ENCODE results near the gene ALDH2.
A peak's percentile ranks its signal among the peaks of the same experiment; 100 is the strongest.

The ALDH2 gene

GRCh38 chr12:111841750-111842555, 75.2 kb downstream of the ALDH2 start, which contains the start of gene MAPKAPK5:
Gene MAPKAPK5 (plus strand): TSS chr12:111842228. CDS start chr12:111842734, 506 bp downstream.
- Histone ChIP-seq H3K27me3 (ENCODE audit: control insufficient read depth, insufficient read depth, low read length) (no peaks in the 10 kb centered on the region), H3K4me3 (ENCODE audit: low read length) (peak within 1 kb of the TSS; percentile 95), H3K9ac (ENCODE audit: low read length) (peak within 1 kb of the TSS; percentile 93), H3K4me1 (ENCODE audit: control insufficient read depth, insufficient read depth, low read length) (peaks cover 8% of the 10 kb centered on the region), H3K36me3 (ENCODE audit: control insufficient read depth, insufficient read depth, low read length) (peaks cover 3% of the 10 kb centered on the region), H3K27ac (ENCODE audit: low read depth, low read length) (peak within 1 kb of the TSS; percentile 94)

GRCh38 chr12:111842556-111843396, 76.0 kb downstream of the ALDH2 start:
- no peaks in the 10 kb centered on the region for H3K27me3 ChIP-seq (ENCODE audit: control insufficient read depth, insufficient read depth, low read length)
- H3K27ac ChIP-seq (ENCODE audit: low read depth, low read length): peak overlapping the region; percentile 94
- peak overlapping the region; percentile 28 for H3K9ac ChIP-seq (ENCODE audit: low read length)
- peaks cover 3% of the 10 kb centered on the region for H3K36me3 ChIP-seq (ENCODE audit: control insufficient read depth, insufficient read depth, low read length)
- H3K4me3 ChIP-seq (ENCODE audit: low read length): peak overlapping the region; percentile 95
- H3K4me1 ChIP-seq (ENCODE audit: control insufficient read depth, insufficient read depth, low read length): peaks cover 8% of the 10 kb centered on the region

GRCh38 chr12:111846016-111846415, 79.3 kb downstream of the ALDH2 start:
- Histone ChIP-seq H3K27me3 (ENCODE audit: control insufficient read depth, insufficient read depth, low read length) (no peaks in the 10 kb centered on the region), H3K4me1 (ENCODE audit: control insufficient read depth, insufficient read depth, low read length) (peaks cover 4% of the 10 kb centered on the region), H3K27ac (ENCODE audit: low read depth, low read length) (no peak overlapping the region), H3K9ac (ENCODE audit: low read length) (no peak overlapping the region), H3K36me3 (ENCODE audit: control insufficient read depth, insufficient read depth, low read length) (peaks cover 4% of the 10 kb centered on the region), H3K4me3 (ENCODE audit: low read length) (no peak overlapping the region)

- Histone ChIP-seq H3K27ac (ENCODE audit: low read depth, low read length) (no peak overlapping the region), H3K36me3 (ENCODE audit: control insufficient read depth, insufficient read depth, low read length) (peaks cover 4% of the 10 kb centered on the region), H3K4me1 (ENCODE audit: control insufficient read depth, insufficient read depth, low read length) (no peaks in the 10 kb centered on the region), H3K27me3 (ENCODE audit: control insufficient read depth, insufficient read depth, low read length) (no peaks in the 10 kb centered on the region), H3K4me3 (ENCODE audit: low read length) (no peak overlapping the region), H3K9ac (ENCODE audit: low read length) (no peak overlapping the region)
Measured at GRCh38 chr12:111850526-111850925, 83.8 kb downstream of the ALDH2 start.

GRCh38 chr12:111858186-111858585, 91.5 kb downstream of the ALDH2 start:
- Histone ChIP-seq H3K36me3 (ENCODE audit: control insufficient read depth, insufficient read depth, low read length) (no peaks in the 10 kb centered on the region), H3K27me3 (ENCODE audit: control insufficient read depth, insufficient read depth, low read length) (no peaks in the 10 kb centered on the region), H3K4me1 (ENCODE audit: control insufficient read depth, insufficient read depth, low read length) (no peaks in the 10 kb centered on the region), H3K4me3 (ENCODE audit: low read length) (no peak overlapping the region), H3K9ac (ENCODE audit: low read length) (no peak overlapping the region), H3K27ac (ENCODE audit: low read depth, low read length) (no peak overlapping the region)

GRCh38 chr12:111858778-111859177, 92.0 kb downstream of the ALDH2 start:
- H3K36me3 ChIP-seq (ENCODE audit: control insufficient read depth, insufficient read depth, low read length): no peaks in the 10 kb centered on the region
- H3K4me1 ChIP-seq (ENCODE audit: control insufficient read depth, insufficient read depth, low read length): no peaks in the 10 kb centered on the region
- no peaks in the 10 kb centered on the region for H3K27me3 ChIP-seq (ENCODE audit: control insufficient read depth, insufficient read depth, low read length)
- no peak overlapping the region for H3K27ac ChIP-seq (ENCODE audit: low read depth, low read length)
- no peak overlapping the region for H3K4me3 ChIP-seq (ENCODE audit: low read length)
- H3K9ac ChIP-seq (ENCODE audit: low read length): no peak overlapping the region

- Histone ChIP-seq H3K27me3 (ENCODE audit: control insufficient read depth, insufficient read depth, low read length) (no peaks in the 10 kb centered on the region), H3K4me3 (ENCODE audit: low read length) (no peak overlapping the region), H3K27ac (ENCODE audit: low read depth, low read length) (no peak overlapping the region), H3K9ac (ENCODE audit: low read length) (no peak overlapping the region), H3K36me3 (ENCODE audit: control insufficient read depth, insufficient read depth, low read length) (peaks cover 5% of the 10 kb centered on the region), H3K4me1 (ENCODE audit: control insufficient read depth, insufficient read depth, low read length) (no peaks in the 10 kb centered on the region)
Measured at GRCh38 chr12:111864913-111865312, 98.2 kb downstream of the ALDH2 start.

Data from rectal smooth muscle tissue (tissue), 1 donor.